Epithelial cell of prostate (primary cell): ENCODE data around the gene RAB40A.

ENCODE experiments used
- DNase-seq: peaks from one replicate; pipeline ENCODE4 v3.0.0-alpha.2; 2011; ENCODE audit warnings: low read depth, low spot score
- H3K27ac ChIP-seq: fragments of 450-650 bp; 2 replicates; pipeline ENCODE4 v1.5.1; 2017; ENCODE audit warnings: mild to moderate bottlenecking

Gene RAB40A

GRCh38 chrX:103519389-103519788 is at the start of gene RAB40A:
Gene RAB40A, minus strand, starts transcription at chrX:103519489. Its CDS starts 18,733 bp downstream, at chrX:103500756.
- no peak for DNase-seq

GRCh38 chrX:103565752-103566151 is 46.5 kb upstream of the RAB40A start:
- DNase-seq, result peak; percentile 14
- no peak overlapping the region for H3K27ac ChIP-seq

More at GRCh38 chrX:103519389-103519788, at the start of gene RAB40A:
- no peak within 1 kb of the TSS for H3K27ac ChIP-seq

GRCh38 chrX:103565197-103565596 is 45.9 kb upstream of the RAB40A start:
- no peak for DNase-seq

GRCh38 chrX:103562801-103563200 is 43.5 kb upstream of the RAB40A start:
- no peak for DNase-seq
- no peak overlapping the region for H3K27ac ChIP-seq

More at GRCh38 chrX:103565197-103565596, 45.9 kb upstream of the RAB40A start:
- H3K27ac ChIP-seq, result no peak overlapping the region

- H3K27ac ChIP-seq, result no peak overlapping the region
- no peak for DNase-seq
These were observed 41.0 kb upstream of the RAB40A start for GRCh38 chrX:103560256-103560655.

GRCh38 chrX:103556963-103557612 is 37.8 kb upstream of the RAB40A start:
- no peak overlapping the region for H3K27ac ChIP-seq
- no peak for DNase-seq

GRCh38 chrX:103554687-103555424 is 35.6 kb upstream of the RAB40A start:
- H3K27ac ChIP-seq, result no peak overlapping the region
- DNase-seq, result no peak

GRCh38 chrX:103552236-103552635 is 32.9 kb upstream of the RAB40A start:
- DNase-seq, result no peak
- no peak overlapping the region for H3K27ac ChIP-seq

GRCh38 chrX:103550415-103551051 is 31.2 kb upstream of the RAB40A start:
- no peak for DNase-seq
- H3K27ac ChIP-seq, result no peak overlapping the region

GRCh38 chrX:103549916-103550315 is 30.6 kb upstream of the RAB40A start:
- no peak for DNase-seq
- H3K27ac ChIP-seq, result no peak overlapping the region

- peak overlapping the region; percentile 71 for H3K27ac ChIP-seq
- no peak for DNase-seq
These were observed 20.9 kb upstream of the RAB40A start for GRCh38 chrX:103540145-103540544.

- H3K27ac ChIP-seq, result peak overlapping the region; percentile 71
- no peak for DNase-seq
These were observed 20.4 kb upstream of the RAB40A start for GRCh38 chrX:103539695-103540094.

GRCh38 chrX:103538728-103539127 is 19.4 kb upstream of the RAB40A start:
- peak overlapping the region; percentile 71 for H3K27ac ChIP-seq
- peak; percentile 10 for DNase-seq

- peak overlapping the region; percentile 71 for H3K27ac ChIP-seq
- no peak for DNase-seq
These were observed 18.6 kb upstream of the RAB40A start for GRCh38 chrX:103537871-103538387.

- no peak overlapping the region for H3K27ac ChIP-seq
- no peak for DNase-seq
These were observed 17.4 kb upstream of the RAB40A start for GRCh38 chrX:103536732-103537131.

- no peak for DNase-seq
- no peak overlapping the region for H3K27ac ChIP-seq
These were observed 16.8 kb upstream of the RAB40A start for GRCh38 chrX:103536071-103536470.

GRCh38 chrX:103535206-103535605 is 15.9 kb upstream of the RAB40A start:
- no peak overlapping the region for H3K27ac ChIP-seq
- no peak for DNase-seq

- DNase-seq, result no peak
These were observed 14.4 kb upstream of the RAB40A start for GRCh38 chrX:103533511-103534216.

GRCh38 chrX:103531002-103531401 is 11.7 kb upstream of the RAB40A start:
- no peak overlapping the region for H3K27ac ChIP-seq
- DNase-seq, result no peak

More at GRCh38 chrX:103533511-103534216, 14.4 kb upstream of the RAB40A start:
- H3K27ac ChIP-seq, result no peak overlapping the region

GRCh38 chrX:103530545-103530944 is 11.3 kb upstream of the RAB40A start:
- no peak for DNase-seq
- H3K27ac ChIP-seq, result no peak overlapping the region
